Measurements from ENCODE around the gene OR10AD1.
A peak's percentile ranks its signal among the peaks of the same experiment; 100 is the strongest.
"Not testable (repeated sequence)": the region's sequence is repeated elsewhere in the genome, so short reads cannot be mapped to it uniquely, and the experiment has no call there.

The OR10AD1 gene

GRCh38 chr12:48157889-48158370, 45.2 kb downstream of the OR10AD1 start:
- DNase-seq (ENCODE audit: low read depth), result no peak

GRCh38 chr12:48157018-48157888, 45.8 kb downstream of the OR10AD1 start, which contains the start of gene ASB8:
Gene ASB8 (minus strand): TSS chr12:48157515. CDS start chr12:48153496, 4,019 bp downstream.
- DNase-seq (ENCODE audit: low read depth), result peak; percentile 92

- no peak for DNase-seq (ENCODE audit: low read depth)
These were observed 46.5 kb downstream of the OR10AD1 start for GRCh38 chr12:48156652-48157017.

- DNase-seq (ENCODE audit: low read depth), result not testable (repeated sequence)
These were observed 47.3 kb downstream of the OR10AD1 start for GRCh38 chr12:48155786-48156185.

All from HS-5 (cell line).